GM12892 (cell line): Measurements from ENCODE around the gene CBFA2T3.

ENCODE experiments used
- POLR2A ChIP-seq: IDR thresholded peaks from 2 replicates; pipeline ENCODE4 v1.6.1; 2011; ENCODE audit warnings: low read depth, low read length, control low read depth
- POLR2AphosphoS5 ChIP-seq: IDR thresholded peaks from 2 replicates; pipeline ENCODE4 v1.6.1; 2011; ENCODE audit warnings: low read depth, low read length, control low read depth
- TAF1 ChIP-seq: IDR thresholded peaks from 2 replicates; pipeline ENCODE4 v1.6.1; 2011; ENCODE audit warnings: low read depth, mild to moderate bottlenecking, control low read depth, low read length, borderline replicate concordance

GRCh38 chr16:88983165-88983564, 6.2 kb upstream of the CBFA2T3 start:
- TF ChIP-seq POLR2AphosphoS5 = no peak
- TF ChIP-seq POLR2A = no peak
- no peak for TF ChIP-seq TAF1
